Endothelial cell of umbilical vein (primary cell): ENCODE data around the gene IRF5.

Experiments used
- CTCF ChIP-seq, 2 donors: IDR thresholded peaks; 1 replicate in 1 of 2; 2 replicates in 1 of 2; pipeline ENCODE4 v1.5.1; 2011; ENCODE audit warnings: low read length in 2 of 2, mild to moderate bottlenecking in 2 of 2, moderate library complexity in 2 of 2, control low read depth in 1 of 2, inconsistent platforms in 1 of 2, low read depth in 1 of 2; ENCODE audit not compliant: insufficient read depth in 1 of 2; ENCODE audit errors: extremely low read depth in 1 of 2
- EZH2 ChIP-seq: IDR thresholded peaks from 2 replicates; pipeline ENCODE4 v1.6.1; 2012; ENCODE audit warnings: borderline replicate concordance, low read depth, mild to moderate bottlenecking, moderate library complexity, low read length, inconsistent platforms; ENCODE audit not compliant: severe bottlenecking
- MAX ChIP-seq: IDR thresholded peaks from 2 replicates; pipeline ENCODE4 v1.6.1; 2011; ENCODE audit not compliant: insufficient read depth, insufficient read length
- POLR2A ChIP-seq: IDR thresholded peaks from 2 replicates; pipeline ENCODE4 v1.6.1; 2012; ENCODE audit warnings: low read depth, mild to moderate bottlenecking, control low read depth, low read length

DNA sequence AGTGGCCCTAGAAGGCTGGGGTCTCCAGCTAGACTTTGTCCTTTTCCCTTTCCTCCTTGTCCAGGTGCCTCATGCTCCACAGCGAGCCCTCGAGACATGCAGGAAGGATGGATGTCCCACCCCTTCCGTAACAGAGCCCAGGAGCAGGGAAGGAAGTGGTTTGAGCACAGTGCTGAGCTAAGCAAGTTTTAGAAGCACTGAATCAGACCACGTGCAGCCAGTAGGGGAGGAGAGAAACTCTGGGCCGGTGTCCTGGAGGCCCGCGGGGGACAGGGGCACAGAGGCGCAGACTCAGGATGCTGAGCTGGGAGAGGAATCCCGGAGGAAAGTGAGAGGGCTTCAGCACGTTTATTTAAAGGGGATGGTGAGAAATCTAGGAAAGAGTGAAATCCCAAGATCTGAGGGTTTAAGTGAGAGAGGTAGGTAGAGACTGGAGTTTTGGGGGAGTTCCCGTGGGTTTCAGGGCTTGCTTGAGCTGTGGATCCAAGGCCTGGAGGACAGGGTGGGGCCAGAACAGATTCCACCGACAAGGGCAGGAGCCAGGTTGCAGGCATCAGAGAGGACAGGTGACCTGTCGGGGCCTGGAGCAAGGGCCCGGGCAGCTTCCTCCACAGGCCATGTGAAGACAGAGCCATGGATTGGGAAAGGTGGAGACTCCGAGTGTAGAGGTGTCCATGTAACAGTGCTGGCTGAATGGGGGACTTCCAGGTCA is 4.4 kb upstream of the IRF5 start:
- TF ChIP-seq EZH2, result no peak
- no peak for TF ChIP-seq CTCF (IDR thresholded peaks at IDR 0.05; ENCODE audit: extremely low read depth in 1 of 2, insufficient read depth in 1 of 2, low read depth in 1 of 2, low read length in 2 of 2)
- TF ChIP-seq MAX, result no peak
- no peak for TF ChIP-seq POLR2A
